Gastrocnemius medialis (tissue), 4 donors: ENCODE results near the gene SLC38A7. TPM values are rescaled to one million over a fixed set of nuclear protein-coding genes. Genes with fewer than 3 reads are reported as not detected.

Experiments
- ATAC-seq, 2 donors: fragments of 150-250 bp; one replicate each; pipeline ENCODE4 v1.9.1; 2016
- DNase-seq, 2 donors: peaks; one replicate each; pipeline ENCODE4 v3.0.0-alpha.2; 2019
- H3K27ac ChIP-seq, 4 donors: fragments of 200-600 bp; sonication (generic); 1 replicate in 1 of 4; 2 replicates in 3 of 4; pipeline ENCODE4 v1.5.1; 2016 to 2018; ENCODE audit warnings: mild to moderate bottlenecking in 2 of 4, moderate library complexity in 1 of 4
- H3K27me3 ChIP-seq, 3 donors: fragments of 200-600 bp; sonication (generic) in 2 of 3; 1 replicate in 1 of 3; 2 replicates in 2 of 3; pipeline versions ENCODE4 v1.5.1 to v1.6.0; 2016 to 2019; ENCODE audit warnings: mild to moderate bottlenecking in 1 of 3, moderate library complexity in 1 of 3
- H3K36me3 ChIP-seq, 2 donors: fragments of 200-600 bp; sonication (generic) in 1 of 2; one replicate each; pipeline ENCODE4 v1.5.1; 2017 to 2018
- H3K4me1 ChIP-seq, 2 donors: fragments of 200-600 bp; sonication (generic) in 1 of 2; one replicate each; pipeline ENCODE4 v1.5.1; 2016 to 2017; ENCODE audit warnings: mild to moderate bottlenecking in 2 of 2
- H3K4me3 ChIP-seq, 4 donors: fragments of 200-600 bp; sonication (generic) in 3 of 4; 1 replicate in 1 of 4; 2 replicates in 3 of 4; pipeline ENCODE4 v1.5.1; 2016 to 2019; ENCODE audit warnings: mild to moderate bottlenecking in 2 of 4
- H3K9me3 ChIP-seq, 3 donors: fragments of 200-600 bp; sonication (generic) in 2 of 3; 1 replicate in 1 of 3; 2 replicates in 2 of 3; pipeline ENCODE4 v1.5.1; 2016 to 2019
- POLR2A ChIP-seq, 2 donors: fragments of 450-650 bp; IDR thresholded peaks; one replicate each; pipeline ENCODE4 v1.6.1; 2017; ENCODE audit warnings: antibody characterized with exemption in 2 of 2, mild to moderate bottlenecking in 2 of 2, moderate library complexity in 2 of 2
- in situ Hi-C, 4 donors: fragments of 200-750 bp; cut with MboI; loops; one replicate each; pipeline versions ENCODE4 v1.15.0 to v1.8.0; 2017; ENCODE audit warnings: low sequenced_read_pairs in 4 of 4
- intact Hi-C: fragments of 100-400 bp; cut with DNase I; formaldehyde crosslinking; loops from one replicate; pipeline ENCODE4 v1.15.1; 2023; ENCODE audit warnings: low total_unique reads
- total RNA-seq, 4 donors: library from RNA; depleted of rRNA; stranded (reverse); fragments of >200 nt; gene quantifications; one replicate each; pipeline versions ENCODE4 v1.1.0 to v1.2.3, GENCODE V29; 2016
- TF ChIP-seq, protein P1 (sequence below), 5 experiments: fragments of 450-650 bp in 3 of 5; fragments of 200-600 bp in 2 of 5; sonication (generic) in 2 of 5; IDR thresholded peaks in 4 of 5; conservative IDR thresholded peaks in 1 of 5; 1 replicate in 4 of 5; 2 replicates in 1 of 5; pipeline ENCODE4 v1.5.1; 2016 to 2019; ENCODE audit warnings: antibody characterized with exemption in 5 of 5, mild to moderate bottlenecking in 3 of 5, moderate library complexity in 3 of 5

The SLC38A7 gene
- total RNA-seq, 4 donors from 2014 or later: 6.8 to 12.2 (median 9.1) TPM

DNA sequence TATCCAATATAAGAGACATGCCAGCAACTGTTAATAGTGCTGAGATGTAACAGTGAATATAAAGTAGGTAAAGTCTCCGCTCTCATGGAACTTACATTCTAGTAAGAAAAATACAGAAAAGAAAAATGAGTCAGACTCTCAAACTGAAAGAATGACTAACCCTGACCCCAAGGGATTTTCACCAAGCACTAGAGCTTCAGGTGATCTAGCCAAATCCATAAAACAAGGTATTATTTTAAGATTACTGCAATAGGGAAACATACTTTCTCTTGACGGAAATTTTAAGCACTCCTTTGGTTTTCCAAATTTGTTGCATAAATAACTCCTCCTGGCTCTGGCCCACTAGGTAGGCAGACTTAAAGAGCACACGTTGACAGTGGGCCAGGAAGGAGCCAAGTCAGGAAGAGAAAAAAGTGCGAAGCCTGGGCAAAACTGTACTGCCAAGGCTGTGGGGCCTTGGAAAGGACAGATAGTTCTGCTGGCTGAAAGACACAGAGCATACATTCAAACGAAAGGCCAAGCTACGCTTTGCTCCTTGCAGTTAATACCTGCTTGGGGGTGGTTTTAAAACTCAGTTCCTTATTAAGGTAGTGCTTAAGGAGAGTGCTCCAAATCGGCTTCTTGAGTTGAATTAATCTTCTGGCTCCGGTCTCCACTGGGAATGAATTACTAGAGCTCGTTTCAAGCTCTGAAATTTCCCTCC lies 48.1 kb upstream of the SLC38A7 start:
- DNase-seq: no peak
- Histone ChIP-seq H3K27ac (peak overlapping the region; percentile 85 to 93 (median 92)), H3K36me3 (no peaks in the 10 kb centered on the region), H3K4me1 (peaks cover 45 to 52% of the 10 kb centered on the region in 2 donors), H3K4me3 (peak overlapping the region; percentile 79 to 96 (median 90)), H3K27me3 (no peaks in the 10 kb centered on the region), H3K9me3 (no peaks in the 10 kb centered on the region)
- TF ChIP-seq, protein P1, sequence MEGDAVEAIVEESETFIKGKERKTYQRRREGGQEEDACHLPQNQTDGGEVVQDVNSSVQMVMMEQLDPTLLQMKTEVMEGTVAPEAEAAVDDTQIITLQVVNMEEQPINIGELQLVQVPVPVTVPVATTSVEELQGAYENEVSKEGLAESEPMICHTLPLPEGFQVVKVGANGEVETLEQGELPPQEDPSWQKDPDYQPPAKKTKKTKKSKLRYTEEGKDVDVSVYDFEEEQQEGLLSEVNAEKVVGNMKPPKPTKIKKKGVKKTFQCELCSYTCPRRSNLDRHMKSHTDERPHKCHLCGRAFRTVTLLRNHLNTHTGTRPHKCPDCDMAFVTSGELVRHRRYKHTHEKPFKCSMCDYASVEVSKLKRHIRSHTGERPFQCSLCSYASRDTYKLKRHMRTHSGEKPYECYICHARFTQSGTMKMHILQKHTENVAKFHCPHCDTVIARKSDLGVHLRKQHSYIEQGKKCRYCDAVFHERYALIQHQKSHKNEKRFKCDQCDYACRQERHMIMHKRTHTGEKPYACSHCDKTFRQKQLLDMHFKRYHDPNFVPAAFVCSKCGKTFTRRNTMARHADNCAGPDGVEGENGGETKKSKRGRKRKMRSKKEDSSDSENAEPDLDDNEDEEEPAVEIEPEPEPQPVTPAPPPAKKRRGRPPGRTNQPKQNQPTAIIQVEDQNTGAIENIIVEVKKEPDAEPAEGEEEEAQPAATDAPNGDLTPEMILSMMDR (IDR thresholded peaks at IDR 0.05 in 4 of 5, conservative IDR thresholded peaks at IDR 0.05 in 1 of 5): no peak
- TF ChIP-seq POLR2A (IDR thresholded peaks at IDR 0.05): no peak
- ATAC-seq: peak in 1 of 2 donors; percentile 4
- in situ Hi-C loops (loop anchor here in 1 of 4 donors (25.0 kb wide), 1 partner anchor 220 kb away; the partner anchor contains the start of genes NDRG4 and SETD6), intact Hi-C loops (loop anchor here (2.0 to 10.0 kb wide), 2 partner anchors 72 to 338 kb away; partner anchors contain the start of gene GINS3)

GRCh38 chr16:58730724-58731370 lies 46.3 kb upstream of the SLC38A7 start:
- intact Hi-C loops: loop anchor here (10.0 kb wide), 1 partner anchor 336 kb away; the partner anchor contains the start of gene GINS3
- no peak for DNase-seq
- no peak for TF ChIP-seq POLR2A (IDR thresholded peaks at IDR 0.05)
- TF ChIP-seq, protein P1 (IDR thresholded peaks at IDR 0.05 in 4 of 5, conservative IDR thresholded peaks at IDR 0.05 in 1 of 5): no peak

DNA sequence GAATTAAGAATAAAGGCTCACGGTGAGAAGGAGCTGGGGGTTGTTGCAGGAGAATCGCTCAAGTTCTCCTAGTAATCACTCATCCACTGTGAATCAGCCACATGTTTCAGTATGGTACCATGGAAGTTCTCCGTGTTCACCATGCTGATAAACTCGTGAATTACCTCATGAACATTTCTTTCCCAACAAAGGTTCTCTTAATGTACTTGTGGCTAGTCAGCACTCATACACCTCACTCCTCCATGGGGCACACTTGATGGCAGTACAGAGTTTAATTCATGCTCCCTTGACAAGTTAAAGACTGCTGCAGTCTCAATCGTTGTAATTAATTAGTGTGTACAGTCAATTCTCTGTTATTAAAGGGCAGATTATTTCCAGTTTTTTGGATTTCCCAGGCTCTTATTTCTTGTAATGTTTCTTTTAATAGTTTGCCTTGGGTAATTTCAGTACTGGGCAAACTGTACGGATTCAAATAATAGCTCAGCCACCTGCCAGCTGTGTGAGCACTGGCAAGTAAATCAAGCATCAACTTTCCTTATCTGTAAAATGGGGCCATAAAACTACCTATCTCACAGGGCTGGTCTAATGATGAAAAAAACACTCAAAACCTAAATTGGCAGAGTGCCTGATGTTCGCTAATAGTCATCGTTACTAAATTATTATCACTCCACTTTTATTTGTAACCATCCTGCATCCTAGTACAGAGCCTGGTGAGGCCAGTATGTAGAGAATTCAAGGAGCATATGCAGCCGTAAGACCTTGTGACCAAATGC lies 43.4 kb upstream of the SLC38A7 start:
- DNase-seq: no peak
- Histone ChIP-seq H3K4me3 (no peak overlapping the region), H3K4me1 (peaks cover 44 to 65% of the 10 kb centered on the region in 2 donors), H3K36me3 (peaks cover 0 to 5% of the 10 kb centered on the region in 2 donors), H3K27me3 (no peaks in the 10 kb centered on the region), H3K27ac (peak overlapping the region; percentile 69 to 93 (median 86)), H3K9me3 (no peaks in the 10 kb centered on the region)
- TF ChIP-seq POLR2A (IDR thresholded peaks at IDR 0.05): peak; percentile 27 to 30
- TF ChIP-seq, protein P1 (IDR thresholded peaks at IDR 0.05 in 4 of 5, conservative IDR thresholded peaks at IDR 0.05 in 1 of 5): no peak
- peak; percentile 68 to 80 for ATAC-seq
- in situ Hi-C loops: loop anchor here in 1 of 4 donors (25.0 kb wide), 1 partner anchor 216 kb away; the partner anchor contains the start of genes NDRG4 and SETD6
- intact Hi-C loops: no loop called here

More at GRCh38 chr16:58730724-58731370, 46.3 kb upstream of the SLC38A7 start:
- ATAC-seq: no peak
- no peak overlapping the region for H3K4me3 ChIP-seq
- no peaks in the 10 kb centered on the region for H3K27me3 ChIP-seq
- H3K36me3 ChIP-seq: no peaks in the 10 kb centered on the region
- H3K9me3 ChIP-seq: no peaks in the 10 kb centered on the region
- H3K27ac ChIP-seq: peak overlapping the region; percentile 69 to 93 (median 86)
- peaks cover 45 to 56% of the 10 kb centered on the region in 2 donors for H3K4me1 ChIP-seq
- in situ Hi-C loops: loop anchor here in 1 of 4 donors (25.0 kb wide), 1 partner anchor 219 kb away; the partner anchor contains the start of genes NDRG4 and SETD6

DNA sequence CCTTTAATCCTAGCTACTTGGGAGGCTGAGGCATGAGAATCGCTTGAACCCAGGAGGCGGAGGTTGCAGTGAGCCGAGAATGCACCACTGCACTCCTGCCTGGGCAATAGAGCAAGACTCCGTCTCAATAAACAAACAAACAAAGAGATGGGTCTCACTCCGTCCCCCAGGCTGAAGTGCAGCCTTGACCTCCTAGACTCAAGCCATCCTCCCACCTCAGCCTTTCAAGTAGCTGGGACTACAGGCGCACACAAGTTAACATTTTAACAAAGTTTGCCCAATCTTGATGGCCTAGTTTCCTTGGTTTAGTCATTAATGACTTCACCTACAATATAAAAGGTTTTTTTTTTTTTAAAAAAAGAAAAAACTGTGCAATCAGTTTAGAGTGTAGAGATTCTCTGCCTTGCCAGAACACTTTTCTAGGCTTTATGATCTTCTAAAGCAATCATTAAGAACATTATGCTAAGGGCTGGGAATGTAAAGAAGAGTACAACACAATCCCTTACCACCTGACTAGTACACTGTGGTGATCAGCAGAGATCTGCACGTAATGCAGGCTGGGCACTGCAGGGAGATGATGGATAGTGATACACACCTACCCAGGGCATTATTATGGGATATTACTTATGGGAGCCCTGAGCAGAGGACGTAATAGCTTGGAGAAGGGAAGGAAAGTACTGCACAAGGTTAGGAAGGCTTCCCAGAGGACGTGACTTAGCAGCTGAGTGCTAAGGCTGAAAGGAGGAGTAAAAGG lies 42.6 kb upstream of the SLC38A7 start:
- peaks cover 38 to 57% of the 10 kb centered on the region in 2 donors for H3K4me1 ChIP-seq
- in situ Hi-C loops: loop anchor here in 1 of 4 donors (25.0 kb wide), 1 partner anchor 215 kb away; the partner anchor contains the start of genes NDRG4 and SETD6

More for the DNA sequence above, 42.6 kb upstream of the SLC38A7 start:
- H3K27me3 ChIP-seq: no peaks in the 10 kb centered on the region
- H3K27ac ChIP-seq: peak overlapping the region; percentile 69 to 93 (median 86)
- no peak for ATAC-seq
- TF ChIP-seq, protein P1 (IDR thresholded peaks at IDR 0.05 in 4 of 5, conservative IDR thresholded peaks at IDR 0.05 in 1 of 5): no peak
- TF ChIP-seq POLR2A (IDR thresholded peaks at IDR 0.05): no peak
- intact Hi-C loops: no loop called here
- no peak overlapping the region for H3K4me3 ChIP-seq
- H3K36me3 ChIP-seq: peaks cover 0 to 12% of the 10 kb centered on the region in 2 donors
- H3K9me3 ChIP-seq: no peaks in the 10 kb centered on the region
- DNase-seq: no peak
